GM12801 (cell line): ENCODE results near the gene ZNF423.

Experiments used
- TF ChIP-seq, protein P1 (sequence below): IDR thresholded peaks from one replicate; pipeline ENCODE4 v1.5.1; 2011; ENCODE audit warnings: control low read depth; ENCODE audit not compliant: insufficient read length; ENCODE audit errors: extremely low read depth

ZNF423 gene

DNA sequence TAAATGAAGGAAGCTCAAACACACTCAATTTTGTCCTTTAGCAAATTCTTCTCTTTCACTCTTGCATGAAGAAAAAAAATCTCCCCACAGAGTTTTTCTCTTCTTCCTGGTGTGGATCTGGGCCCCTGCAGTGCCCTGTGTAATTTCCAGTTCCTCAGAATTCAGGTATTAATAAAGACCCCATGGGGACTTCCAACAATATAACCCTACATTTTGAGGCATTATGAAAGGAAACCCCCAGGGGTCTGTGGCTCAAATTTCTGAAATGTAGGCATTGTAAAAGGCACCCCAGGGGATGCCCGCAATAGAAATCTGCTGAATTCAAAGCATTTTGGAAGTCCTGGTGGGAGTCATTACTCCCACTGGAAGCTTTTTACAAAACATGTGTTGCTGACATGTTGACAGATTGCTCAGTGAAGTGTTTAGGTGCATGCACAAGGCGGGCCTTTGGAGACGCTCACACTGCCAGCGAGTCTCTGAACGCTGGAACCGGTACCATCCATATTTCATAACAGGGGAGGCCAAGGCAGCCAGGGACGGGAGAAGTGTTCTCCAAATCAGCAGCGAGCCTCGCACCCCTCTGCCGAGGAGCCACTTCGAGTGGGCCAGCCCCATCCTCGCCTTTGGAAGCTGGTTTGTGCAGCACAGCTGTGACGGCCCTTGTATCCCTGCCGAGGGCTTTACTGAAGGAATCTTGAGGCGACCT, 154.0 kb downstream of the ZNF423 start:
- TF ChIP-seq, protein P1, sequence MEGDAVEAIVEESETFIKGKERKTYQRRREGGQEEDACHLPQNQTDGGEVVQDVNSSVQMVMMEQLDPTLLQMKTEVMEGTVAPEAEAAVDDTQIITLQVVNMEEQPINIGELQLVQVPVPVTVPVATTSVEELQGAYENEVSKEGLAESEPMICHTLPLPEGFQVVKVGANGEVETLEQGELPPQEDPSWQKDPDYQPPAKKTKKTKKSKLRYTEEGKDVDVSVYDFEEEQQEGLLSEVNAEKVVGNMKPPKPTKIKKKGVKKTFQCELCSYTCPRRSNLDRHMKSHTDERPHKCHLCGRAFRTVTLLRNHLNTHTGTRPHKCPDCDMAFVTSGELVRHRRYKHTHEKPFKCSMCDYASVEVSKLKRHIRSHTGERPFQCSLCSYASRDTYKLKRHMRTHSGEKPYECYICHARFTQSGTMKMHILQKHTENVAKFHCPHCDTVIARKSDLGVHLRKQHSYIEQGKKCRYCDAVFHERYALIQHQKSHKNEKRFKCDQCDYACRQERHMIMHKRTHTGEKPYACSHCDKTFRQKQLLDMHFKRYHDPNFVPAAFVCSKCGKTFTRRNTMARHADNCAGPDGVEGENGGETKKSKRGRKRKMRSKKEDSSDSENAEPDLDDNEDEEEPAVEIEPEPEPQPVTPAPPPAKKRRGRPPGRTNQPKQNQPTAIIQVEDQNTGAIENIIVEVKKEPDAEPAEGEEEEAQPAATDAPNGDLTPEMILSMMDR = no peak

GRCh38 chr16:49701065-49701685, 154.7 kb downstream of the ZNF423 start:
- TF ChIP-seq, protein P1 = no peak

DNA sequence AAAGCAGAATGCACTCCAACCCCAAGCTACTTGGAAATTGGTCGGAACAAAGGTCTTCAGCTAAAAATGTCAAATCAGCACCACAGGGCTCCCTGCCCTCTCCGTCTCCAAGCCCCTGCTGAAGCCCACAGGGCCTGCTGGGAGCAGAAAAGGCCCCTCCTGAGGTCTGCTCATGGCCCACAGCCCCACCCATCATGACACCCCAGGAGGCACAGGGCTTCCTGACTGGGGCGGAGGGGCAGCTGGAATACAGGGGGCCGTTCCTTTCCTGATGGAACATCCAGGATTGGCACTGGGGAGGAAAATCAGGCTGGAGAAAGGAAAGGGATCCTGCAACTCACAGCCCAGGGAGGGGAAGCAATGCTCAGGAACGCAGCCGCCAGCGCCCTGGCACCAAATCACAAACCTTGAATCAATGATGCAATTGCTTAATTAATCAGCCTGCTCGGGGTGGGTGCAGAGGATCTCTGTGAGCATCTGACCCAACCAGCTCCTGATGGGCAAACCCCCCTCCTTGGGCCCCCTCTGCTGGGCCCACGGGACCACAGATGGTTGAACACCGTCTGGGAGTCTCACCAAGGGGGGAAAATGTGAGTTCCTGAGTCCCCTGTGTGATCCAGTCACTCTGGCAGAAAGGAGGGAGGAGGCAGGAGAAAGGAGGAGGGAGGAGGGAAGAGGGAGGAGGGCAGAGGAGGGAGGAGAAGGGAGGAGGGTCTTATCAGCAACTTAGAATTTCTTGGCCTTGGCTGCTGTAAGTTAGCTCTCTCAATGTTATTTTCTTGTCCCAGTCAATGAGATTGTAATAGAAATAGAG, 155.5 kb downstream of the ZNF423 start:
- TF ChIP-seq, protein P1 = no peak

GRCh38 chr16:49699841-49700175, 156.1 kb downstream of the ZNF423 start:
- TF ChIP-seq, protein P1 = no peak

- TF ChIP-seq, protein P1 = no peak
Measured at GRCh38 chr16:49698931-49699840, 156.7 kb downstream of the ZNF423 start.

DNA sequence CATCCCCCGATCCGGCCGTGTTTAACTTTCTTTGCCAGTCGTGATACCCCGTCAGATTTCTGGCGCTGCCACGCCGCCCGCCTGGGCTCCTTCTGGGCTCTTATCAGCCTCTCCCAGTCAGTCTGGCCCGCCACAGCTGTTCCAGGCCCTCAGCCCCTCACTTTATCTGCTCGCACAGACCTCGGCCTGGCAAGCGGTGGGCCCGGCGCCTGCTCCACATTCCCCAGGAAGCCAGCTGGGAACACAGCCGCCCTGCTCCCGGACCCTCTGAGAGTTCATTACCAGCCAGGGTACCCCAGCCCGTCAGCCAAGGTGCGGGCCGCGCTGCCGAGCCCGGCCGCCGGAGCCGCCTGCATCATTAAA, 157.5 kb downstream of the ZNF423 start:
- TF ChIP-seq, protein P1 = no peak
